HG02981 (cell line): Measurements from ENCODE around the gene PRKN.

ENCODE experiments used
- ATAC-seq: cut with Tn5 transposase; IDR thresholded peaks from one replicate; pipeline ENCODE4 v1.9.1; 2021; ENCODE audit warnings: mild to moderate bottlenecking, moderate library complexity; ENCODE audit not compliant: unreplicated experiment

PRKN gene

DNA sequence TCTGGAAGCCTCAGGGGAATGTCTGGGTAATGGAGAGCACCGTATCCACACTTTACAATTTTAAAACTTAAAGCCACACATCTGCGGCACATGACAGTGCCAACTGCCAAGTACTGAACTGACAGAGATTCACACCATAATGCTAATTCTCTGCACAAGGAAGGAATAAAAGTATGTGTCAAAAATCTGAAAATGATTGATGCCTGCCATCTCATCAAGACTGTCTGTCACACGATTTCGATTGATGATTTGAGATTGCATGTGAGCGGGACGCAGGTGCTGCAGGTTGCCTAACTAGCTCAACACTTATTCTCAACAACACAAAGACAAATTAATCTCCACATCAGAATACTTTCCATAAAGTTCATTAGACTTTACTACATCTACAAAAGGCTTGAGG is 391.2 kb downstream of the PRKN start:
- no peak for ATAC-seq

GRCh38 chr6:162332365-162332764 is 395.2 kb downstream of the PRKN start:
- no peak for ATAC-seq

DNA sequence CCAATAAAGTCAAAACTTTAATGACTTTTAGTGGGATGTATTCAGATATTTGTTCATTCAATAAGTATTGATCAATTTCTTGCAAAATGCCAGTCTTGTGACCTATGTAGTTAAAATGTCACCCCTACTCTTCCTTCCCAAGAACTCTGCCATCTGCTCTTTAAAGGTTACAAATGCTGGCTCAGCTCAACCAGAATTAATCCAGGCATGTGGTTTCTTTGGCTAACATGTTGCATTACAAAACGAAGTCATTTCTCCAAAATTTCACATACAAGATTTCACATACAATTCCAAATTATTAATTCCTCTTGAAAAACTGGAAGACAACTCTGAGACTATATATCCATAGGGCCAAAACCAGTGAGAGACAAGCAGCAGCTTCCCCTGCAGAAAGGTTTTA is 395.7 kb downstream of the PRKN start:
- no peak for ATAC-seq

GRCh38 chr6:162325826-162326225 is 401.7 kb downstream of the PRKN start:
- ATAC-seq = no peak

DNA sequence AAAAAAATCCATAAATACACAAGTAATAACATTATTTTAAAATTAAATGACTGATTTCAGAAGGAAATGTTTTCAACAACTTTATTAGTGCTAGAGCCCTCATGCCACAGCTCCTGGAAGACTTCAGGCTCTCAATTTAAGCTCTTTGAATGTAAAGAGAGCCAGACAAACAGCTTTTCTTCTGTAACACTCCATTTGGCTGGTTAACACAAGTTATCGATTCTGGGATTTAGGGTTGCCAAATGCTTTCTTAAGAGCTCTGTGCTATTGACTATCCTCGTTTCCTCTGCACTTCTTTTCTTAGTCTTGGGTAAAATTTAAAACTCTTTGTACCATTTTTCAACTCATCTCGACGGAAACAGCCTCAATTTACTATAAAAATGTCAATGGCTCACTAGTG is 402.5 kb downstream of the PRKN start:
- no peak for ATAC-seq

GRCh38 chr6:162315291-162315690 is 412.3 kb downstream of the PRKN start:
- no peak for ATAC-seq

DNA sequence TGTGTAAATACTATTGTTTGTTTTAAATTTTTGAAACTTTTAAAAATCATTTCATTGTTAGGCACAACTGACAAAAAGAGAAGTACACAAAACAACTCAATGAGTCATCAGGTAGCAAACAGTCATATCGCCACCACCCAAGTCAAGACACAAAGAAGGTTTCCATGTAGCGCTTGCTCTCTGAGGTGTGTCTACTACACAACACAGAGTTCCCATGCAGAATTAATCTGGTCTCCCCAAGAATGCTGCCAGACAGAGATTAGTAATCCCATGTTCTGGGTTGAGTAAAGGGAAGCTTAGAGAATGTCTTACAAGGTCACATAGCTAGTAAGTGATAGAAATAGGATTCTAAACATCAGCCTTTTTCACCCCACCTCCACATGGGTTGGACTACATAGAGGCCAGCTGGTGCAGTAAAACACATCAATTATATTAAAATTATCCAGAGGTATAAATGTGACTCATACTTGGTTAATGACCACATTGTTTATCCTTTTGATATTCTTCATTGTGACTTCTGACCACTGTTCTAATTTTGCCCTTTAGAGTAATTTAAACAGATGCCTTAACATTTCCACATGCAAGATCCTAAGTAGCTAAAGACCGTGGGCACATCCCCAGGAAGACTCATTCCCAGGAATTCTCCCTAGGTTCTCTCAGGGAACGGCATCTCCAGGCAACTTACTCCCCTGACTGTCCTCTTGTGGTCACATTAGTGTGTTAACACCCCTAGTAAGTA is 413.5 kb downstream of the PRKN start:
- ATAC-seq = no peak

- ATAC-seq = no peak
Measured at GRCh38 chr6:162307865-162308264, 419.7 kb downstream of the PRKN start.

GRCh38 chr6:162306616-162307015 is 420.9 kb downstream of the PRKN start:
- no peak for ATAC-seq

DNA sequence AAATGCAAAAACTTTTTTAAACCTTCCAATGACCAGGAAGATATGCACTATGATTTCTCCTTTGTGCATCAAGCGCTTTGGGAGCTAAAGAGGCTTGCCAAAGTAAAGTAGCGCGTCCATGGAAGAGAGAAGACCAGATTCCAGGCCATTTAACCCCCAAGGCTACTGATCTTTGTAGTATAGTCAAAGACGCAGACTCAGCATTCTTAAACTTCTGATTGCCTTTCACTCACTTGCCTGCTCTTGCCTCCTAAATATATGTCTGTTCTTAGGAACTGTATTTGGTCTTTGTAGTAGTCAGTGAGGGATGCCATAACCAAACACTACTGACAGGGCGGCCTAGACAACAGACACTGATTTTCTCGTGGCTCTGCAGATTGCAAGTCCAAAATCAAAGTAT is 426.4 kb downstream of the PRKN start:
- no peak for ATAC-seq

- no peak for ATAC-seq
Measured at GRCh38 chr6:162294029-162294428, 433.5 kb downstream of the PRKN start.

GRCh38 chr6:162292915-162293314 is 434.7 kb downstream of the PRKN start:
- no peak for ATAC-seq

GRCh38 chr6:162290846-162291465 is 436.6 kb downstream of the PRKN start:
- no peak for ATAC-seq

GRCh38 chr6:162289972-162290371 is 437.6 kb downstream of the PRKN start:
- ATAC-seq = no peak

GRCh38 chr6:162273986-162274385 is 453.6 kb downstream of the PRKN start:
- no peak for ATAC-seq

DNA sequence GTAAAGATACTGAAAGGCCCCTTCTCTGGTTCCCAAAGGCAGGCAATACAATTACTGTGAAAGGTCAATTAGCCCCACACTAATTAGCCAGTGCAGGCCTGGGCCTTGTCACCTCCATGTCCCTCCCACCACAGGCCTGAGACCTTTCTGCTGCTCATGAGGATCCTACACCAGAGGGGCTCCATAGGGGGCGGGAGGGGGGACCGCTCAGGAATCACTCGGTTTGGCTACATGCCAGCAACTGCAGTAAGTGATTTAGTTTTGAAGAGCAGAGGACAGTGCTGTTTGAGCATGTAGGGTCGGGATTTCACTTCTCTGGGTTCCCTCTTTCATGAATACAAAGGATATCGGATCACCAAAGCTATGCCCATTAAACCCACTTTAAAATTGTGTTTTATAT is 455.6 kb downstream of the PRKN start:
- no peak for ATAC-seq

DNA sequence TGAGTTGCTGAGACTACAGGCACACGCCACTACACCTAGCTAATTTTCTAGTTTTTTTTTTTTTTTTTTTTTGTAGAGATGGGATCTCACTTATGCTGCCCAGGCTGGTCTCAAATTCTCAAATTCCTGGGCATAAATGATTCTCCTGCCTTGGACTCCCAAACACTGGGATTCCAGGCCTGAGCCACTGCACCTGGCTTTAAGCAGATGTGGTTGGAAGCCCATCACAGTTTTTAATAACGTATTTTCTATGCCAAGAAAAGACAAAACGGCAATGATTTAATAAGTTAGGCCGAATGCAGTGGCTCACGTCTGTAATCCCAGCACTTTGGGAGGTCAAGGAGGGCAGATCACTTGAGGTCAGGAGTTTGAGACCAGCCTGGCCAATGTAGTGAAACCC is 456.6 kb downstream of the PRKN start:
- ATAC-seq = no peak

DNA sequence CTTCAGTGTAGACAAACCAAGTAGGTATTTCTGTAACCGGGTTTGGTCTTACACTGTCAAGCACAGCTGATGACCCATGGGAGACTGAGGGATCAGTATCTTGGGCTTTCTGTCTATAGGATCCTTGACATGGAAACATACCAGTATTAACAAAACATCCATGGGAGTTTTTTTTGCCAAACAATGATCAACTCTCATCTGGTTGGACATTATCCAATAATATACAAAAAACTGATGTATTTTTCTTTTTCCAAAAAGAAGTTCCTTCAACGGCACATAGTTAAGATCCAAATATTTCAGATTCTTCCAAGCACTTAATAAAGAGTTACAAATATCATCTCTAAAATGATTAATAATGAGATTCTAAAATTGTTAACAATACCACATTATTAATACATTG is 459.9 kb downstream of the PRKN start:
- no peak for ATAC-seq

DNA sequence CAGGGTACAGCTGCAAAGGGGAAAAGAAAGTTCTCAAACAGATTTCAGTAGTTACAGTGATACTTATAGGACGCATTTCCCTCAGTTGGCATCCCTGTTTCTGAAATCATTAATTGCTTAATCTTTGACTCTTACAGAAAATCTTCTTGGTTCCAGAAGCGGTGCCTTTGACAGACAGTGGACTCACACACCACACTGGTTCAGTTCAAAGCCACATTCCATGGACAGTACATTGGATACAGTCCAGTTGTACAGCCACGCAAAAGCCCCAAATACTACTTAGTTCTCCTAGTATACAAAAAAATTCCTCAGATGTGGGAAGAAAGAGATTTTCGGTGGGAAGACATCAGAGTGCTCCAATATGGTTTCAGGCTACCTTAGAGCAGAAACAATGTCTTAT is 460.4 kb downstream of the PRKN start:
- ATAC-seq = no peak

DNA sequence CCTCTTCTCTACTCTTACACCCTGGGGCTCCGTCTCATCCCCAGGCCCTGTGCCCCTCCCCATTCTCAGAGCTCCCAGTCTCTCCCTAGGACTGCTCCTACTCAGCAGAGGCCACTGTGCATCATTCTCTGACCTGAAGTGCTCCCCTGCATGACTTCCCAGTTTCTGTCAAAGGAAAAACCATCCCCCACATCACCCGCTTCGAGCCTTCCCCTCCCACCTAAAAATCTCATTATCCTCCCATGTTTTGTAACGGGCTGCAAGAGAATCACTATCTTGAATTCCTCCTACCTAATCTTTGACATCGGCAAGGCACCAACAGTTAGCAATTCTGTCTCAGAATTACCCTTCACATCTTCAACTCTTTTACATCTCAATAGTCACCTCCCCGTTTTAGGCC is 463.0 kb downstream of the PRKN start:
- ATAC-seq = no peak

GRCh38 chr6:162262466-162263196 is 464.9 kb downstream of the PRKN start:
- no peak for ATAC-seq

GRCh38 chr6:162261598-162261997 is 466.0 kb downstream of the PRKN start:
- no peak for ATAC-seq
